ENCODE results near the gene RBM18. TPM values are rescaled to one million over a fixed set of nuclear protein-coding genes. Genes with fewer than 3 reads are reported as not detected.
A peak's percentile ranks its signal among the peaks of the same experiment; 100 is the strongest.

The RBM18 gene
- total RNA-seq, 2 donors from 2014 or later = 29.0 to 34.4 TPM

- Mint-ChIP-seq H3K9me3 (no peaks in the 10 kb centered on the region), H3K27ac (no peak overlapping the region), H3K36me3 (no peaks in the 10 kb centered on the region), H3K27me3 (peaks cover 0 to 7% of the 10 kb centered on the region in 2 donors), H3K4me1 (ENCODE audit: low read depth in 2 of 2) (no peaks in the 10 kb centered on the region), H3K4me3 (no peak overlapping the region)
- DNase-seq (ENCODE audit: low spot score) (no peak), ATAC-seq (no peak)
These were observed 63.6 kb downstream of the RBM18 start for GRCh38 chr9:122200960-122201595.

GRCh38 chr9:122197882-122198281 is 66.8 kb downstream of the RBM18 start:
- DNase-seq (ENCODE audit: low spot score) = no peak
- no peak for ATAC-seq
- H3K27ac Mint-ChIP-seq = no peak overlapping the region
- H3K9me3 Mint-ChIP-seq = no peaks in the 10 kb centered on the region
- H3K4me1 Mint-ChIP-seq (ENCODE audit: low read depth in 2 of 2) = no peaks in the 10 kb centered on the region
- H3K27me3 Mint-ChIP-seq = peaks cover 0 to 15% of the 10 kb centered on the region in 2 donors
- H3K36me3 Mint-ChIP-seq = no peaks in the 10 kb centered on the region
- H3K4me3 Mint-ChIP-seq = no peak overlapping the region

- no peak for ATAC-seq
- no peak overlapping the region for H3K27ac Mint-ChIP-seq
- no peaks in the 10 kb centered on the region for H3K9me3 Mint-ChIP-seq
- no peak for DNase-seq (ENCODE audit: low spot score)
- H3K4me1 Mint-ChIP-seq (ENCODE audit: low read depth in 2 of 2) = no peaks in the 10 kb centered on the region
- H3K27me3 Mint-ChIP-seq = peaks cover 0 to 15% of the 10 kb centered on the region in 2 donors
- no peak overlapping the region for H3K4me3 Mint-ChIP-seq
- H3K36me3 Mint-ChIP-seq = no peaks in the 10 kb centered on the region
These were observed 67.2 kb downstream of the RBM18 start for GRCh38 chr9:122197426-122197825.

GRCh38 chr9:122195875-122196274 is 68.8 kb downstream of the RBM18 start:
- Mint-ChIP-seq H3K9me3 (no peaks in the 10 kb centered on the region), H3K4me3 (no peak overlapping the region), H3K27ac (no peak overlapping the region), H3K36me3 (no peaks in the 10 kb centered on the region), H3K27me3 (peaks cover 0 to 15% of the 10 kb centered on the region in 2 donors), H3K4me1 (ENCODE audit: low read depth in 2 of 2) (peaks cover 0 to 4% of the 10 kb centered on the region in 2 donors)
- DNase-seq (ENCODE audit: low spot score) (no peak), ATAC-seq (no peak)

GRCh38 chr9:122193651-122194050 is 71.0 kb downstream of the RBM18 start:
- H3K27me3 Mint-ChIP-seq = peaks cover 0 to 15% of the 10 kb centered on the region in 2 donors
- H3K4me3 Mint-ChIP-seq = no peak overlapping the region
- ATAC-seq = no peak
- DNase-seq (ENCODE audit: low spot score) = no peak
- H3K9me3 Mint-ChIP-seq = no peaks in the 10 kb centered on the region
- H3K4me1 Mint-ChIP-seq (ENCODE audit: low read depth in 2 of 2) = peaks cover 0 to 4% of the 10 kb centered on the region in 2 donors
- H3K27ac Mint-ChIP-seq = no peak overlapping the region
- no peaks in the 10 kb centered on the region for H3K36me3 Mint-ChIP-seq

- H3K36me3 Mint-ChIP-seq = no peaks in the 10 kb centered on the region
- peaks cover 0 to 15% of the 10 kb centered on the region in 2 donors for H3K27me3 Mint-ChIP-seq
These were observed 71.6 kb downstream of the RBM18 start for GRCh38 chr9:122192914-122193525.

GRCh38 chr9:122192261-122192875 is 72.3 kb downstream of the RBM18 start:
- no peaks in the 10 kb centered on the region for H3K9me3 Mint-ChIP-seq
- H3K4me1 Mint-ChIP-seq (ENCODE audit: low read depth in 2 of 2) = peaks cover 0 to 4% of the 10 kb centered on the region in 2 donors
- no peak overlapping the region for H3K27ac Mint-ChIP-seq
- ATAC-seq (peak in 1 of 2 donors; percentile 40), DNase-seq (ENCODE audit: low spot score) (no peak)
- peaks cover 0 to 14% of the 10 kb centered on the region in 2 donors for H3K27me3 Mint-ChIP-seq
- no peaks in the 10 kb centered on the region for H3K36me3 Mint-ChIP-seq
- H3K4me3 Mint-ChIP-seq = no peak overlapping the region

More at GRCh38 chr9:122192914-122193525, 71.6 kb downstream of the RBM18 start:
- Mint-ChIP-seq H3K4me1 (ENCODE audit: low read depth in 2 of 2) (peaks cover 0 to 4% of the 10 kb centered on the region in 2 donors), H3K27ac (no peak overlapping the region), H3K9me3 (no peaks in the 10 kb centered on the region), H3K4me3 (no peak overlapping the region)
- no peak for ATAC-seq
- DNase-seq (ENCODE audit: low spot score) = no peak

GRCh38 chr9:122191584-122191983 is 73.1 kb downstream of the RBM18 start:
- Mint-ChIP-seq H3K4me1 (ENCODE audit: low read depth in 2 of 2) (peaks cover 0 to 4% of the 10 kb centered on the region in 2 donors), H3K27ac (no peak overlapping the region), H3K27me3 (peaks cover 0 to 7% of the 10 kb centered on the region in 2 donors), H3K4me3 (no peak overlapping the region), H3K36me3 (no peaks in the 10 kb centered on the region), H3K9me3 (no peaks in the 10 kb centered on the region)
- ATAC-seq = no peak
- no peak for DNase-seq (ENCODE audit: low spot score)

GRCh38 chr9:122190597-122191381 is 73.9 kb downstream of the RBM18 start:
- H3K9me3 Mint-ChIP-seq = no peaks in the 10 kb centered on the region
- ATAC-seq (peak; percentile 4 to 25), DNase-seq (ENCODE audit: low spot score) (no peak)
- H3K27ac Mint-ChIP-seq = no peak overlapping the region
- no peaks in the 10 kb centered on the region for H3K36me3 Mint-ChIP-seq
- no peak overlapping the region for H3K4me3 Mint-ChIP-seq
- peaks cover 0 to 7% of the 10 kb centered on the region in 2 donors for H3K27me3 Mint-ChIP-seq
- peaks cover 0 to 4% of the 10 kb centered on the region in 2 donors for H3K4me1 Mint-ChIP-seq (ENCODE audit: low read depth in 2 of 2)

- Mint-ChIP-seq H3K4me1 (ENCODE audit: low read depth in 2 of 2) (peaks cover 0 to 4% of the 10 kb centered on the region in 2 donors), H3K9me3 (no peaks in the 10 kb centered on the region), H3K36me3 (no peaks in the 10 kb centered on the region), H3K27me3 (peaks cover 0 to 3% of the 10 kb centered on the region in 2 donors), H3K27ac (no peak overlapping the region), H3K4me3 (no peak overlapping the region)
- DNase-seq (ENCODE audit: low spot score) = no peak
- no peak for ATAC-seq
These were observed 76.3 kb downstream of the RBM18 start for GRCh38 chr9:122188369-122188768.

Other genes starting within 250 kb of the RBM18 start
- gene TTLL11, start 171.5 kb downstream of the RBM18 start, total RNA-seq = 1 to 10 TPM; 6.2 to 7.7 TPM
- 10 to 100 TPM; 36.5 to 45.6 TPM for gene NDUFA8, start 105.1 kb downstream of the RBM18 start, total RNA-seq
- not detected for gene MORN5, start 104.9 kb downstream of the RBM18 start, total RNA-seq
- gene LHX6, start 35.9 kb downstream of the RBM18 start, total RNA-seq = not detected
- gene MRRF, start within 50 bp of the RBM18 start, total RNA-seq = 10 to 100 TPM; 41.7 to 60.9 TPM
- gene PTGS1, start 106.2 kb upstream of the RBM18 start, total RNA-seq = under 1 TPM; 0.69 to 0.89 TPM
- not detected for gene OR1J1, start 213.1 kb upstream of the RBM18 start, total RNA-seq
- not detected for gene OR1J2, start 246.0 kb upstream of the RBM18 start, total RNA-seq